ENCODE data around the gene RAB11FIP2. TPM values are rescaled to one million over a fixed set of nuclear protein-coding genes. Genes with fewer than 3 reads are reported as not detected.

Gene RAB11FIP2
- total RNA-seq, 1 donor from 2014 or later = 12.8 TPM

DNA sequence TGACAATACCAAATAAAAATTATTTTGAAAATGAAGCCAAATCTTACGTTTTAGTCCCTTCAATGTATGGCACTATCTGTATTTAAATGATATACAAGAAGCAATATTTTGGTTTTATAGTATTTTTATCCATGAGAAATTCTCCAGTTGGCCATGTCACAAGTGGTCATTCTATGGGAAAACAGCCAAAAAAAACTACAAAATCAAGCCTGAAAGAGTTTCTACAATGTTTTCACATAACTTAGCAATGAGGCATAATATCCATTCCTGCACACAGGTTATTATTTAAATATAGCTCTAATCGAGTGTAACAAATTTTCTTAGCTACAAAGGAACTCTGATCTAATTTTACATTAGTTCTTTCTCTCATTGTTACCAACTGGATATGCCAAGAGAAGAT is 5.4 kb downstream of the RAB11FIP2 start:
- DNase-seq (ENCODE audit: missing footprints) (no peak), ATAC-seq (no peak)
- intact Hi-C loops (cut with DNase I) = loop anchor here (10.0 kb wide), 2 partner anchors 293 to 667 kb away; partner anchors contain the start of gene PDZD8

- ATAC-seq (no peak), DNase-seq (ENCODE audit: missing footprints) (no peak)
- intact Hi-C loops (cut with DNase I) = no loop called here
Measured at GRCh38 chr10:118036281-118036875, 10.4 kb downstream of the RAB11FIP2 start.

- intact Hi-C loops (cut with DNase I) = no loop called here
- no peak for DNase-seq (ENCODE audit: missing footprints)
- peak; percentile 63 for ATAC-seq
Measured at GRCh38 chr10:118035354-118036005, 11.3 kb downstream of the RAB11FIP2 start.

DNA sequence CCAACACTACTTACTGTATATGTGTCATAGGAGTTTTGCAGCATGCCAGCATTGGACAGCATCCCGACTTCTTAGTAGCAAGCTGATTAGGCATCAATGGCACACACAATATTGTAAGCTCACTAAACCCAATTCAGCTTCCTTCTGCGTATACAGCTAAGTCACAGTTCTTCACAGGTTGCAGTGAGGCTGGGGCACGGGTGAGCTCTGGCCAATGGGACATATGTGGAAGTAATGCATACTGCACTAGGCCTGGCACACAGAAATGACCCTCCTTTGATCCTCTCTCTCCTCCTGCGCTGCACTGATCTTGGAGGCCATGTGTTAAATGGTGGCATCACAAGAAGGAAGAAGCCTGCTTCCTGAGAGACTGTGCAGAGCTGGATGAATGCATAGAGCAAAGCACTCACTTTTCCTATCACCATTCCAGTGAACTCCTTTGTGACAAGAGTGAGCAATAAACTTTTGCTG is 11.9 kb downstream of the RAB11FIP2 start:
- peak; percentile 72 for DNase-seq (ENCODE audit: missing footprints)
- ATAC-seq = peak; percentile 23
- intact Hi-C loops (cut with DNase I) = no loop called here

DNA sequence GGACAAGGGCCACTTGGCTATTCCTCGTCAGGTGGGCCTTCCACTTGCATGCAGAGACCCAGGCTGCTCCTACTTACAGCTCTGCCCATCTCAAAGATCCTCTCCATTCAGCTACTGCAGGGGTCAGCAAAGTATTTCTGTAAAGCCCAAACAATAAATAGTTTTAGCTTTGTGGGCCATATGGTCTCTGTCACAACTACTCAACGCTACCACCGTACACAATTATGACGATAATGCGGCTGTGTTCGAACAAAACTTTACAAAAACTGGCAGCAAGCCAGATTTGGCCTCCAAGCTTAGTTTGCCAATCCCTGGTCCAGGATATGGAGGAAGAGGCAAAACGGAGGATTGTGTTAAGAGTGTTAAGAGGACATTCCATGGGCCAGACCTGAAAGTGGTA is 12.8 kb downstream of the RAB11FIP2 start:
- intact Hi-C loops (cut with DNase I) = no loop called here
- no peak for ATAC-seq
- no peak for DNase-seq (ENCODE audit: missing footprints)

GRCh38 chr10:118032564-118032963 is 14.2 kb downstream of the RAB11FIP2 start:
- intact Hi-C loops (cut with DNase I) = no loop called here
- no peak for DNase-seq (ENCODE audit: missing footprints)
- no peak for ATAC-seq

DNA sequence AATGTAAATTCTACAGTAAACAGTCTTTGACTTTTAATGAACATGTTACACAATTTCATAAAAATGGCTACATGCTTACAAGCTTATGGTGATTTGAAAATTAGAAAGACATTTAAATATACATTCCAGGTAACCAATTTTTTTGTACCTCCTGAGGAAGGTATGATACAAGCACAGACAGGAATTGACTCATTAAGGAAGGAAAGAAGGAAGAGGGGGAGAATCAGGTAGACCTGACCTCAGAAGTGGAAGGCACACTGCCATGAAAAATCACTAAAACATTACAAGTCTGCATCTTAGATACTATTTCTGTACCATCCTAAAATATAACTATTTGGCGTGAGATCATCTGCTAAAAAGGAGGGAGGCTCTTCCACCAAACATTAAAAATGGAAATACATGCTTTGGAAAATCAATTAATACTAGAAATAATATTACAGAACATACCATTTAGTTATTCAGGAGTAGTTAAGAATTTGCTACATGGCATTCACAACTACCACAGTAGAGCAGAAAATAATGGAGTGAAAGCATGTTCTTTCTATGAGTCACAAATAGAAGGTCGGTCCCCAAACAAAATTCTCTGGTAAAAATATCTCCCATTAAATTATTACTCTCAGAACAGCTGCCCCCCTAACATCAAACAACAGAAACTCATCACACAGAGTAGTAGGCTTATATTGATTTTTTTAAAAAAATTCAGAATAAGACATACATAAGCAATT is 15.2 kb downstream of the RAB11FIP2 start:
- ATAC-seq (no peak), DNase-seq (ENCODE audit: missing footprints) (no peak)
- intact Hi-C loops (cut with DNase I) = no loop called here

GRCh38 chr10:118028619-118029018 is 18.1 kb downstream of the RAB11FIP2 start:
- intact Hi-C loops (cut with DNase I) = no loop called here
- DNase-seq (ENCODE audit: missing footprints) (no peak), ATAC-seq (no peak)

DNA sequence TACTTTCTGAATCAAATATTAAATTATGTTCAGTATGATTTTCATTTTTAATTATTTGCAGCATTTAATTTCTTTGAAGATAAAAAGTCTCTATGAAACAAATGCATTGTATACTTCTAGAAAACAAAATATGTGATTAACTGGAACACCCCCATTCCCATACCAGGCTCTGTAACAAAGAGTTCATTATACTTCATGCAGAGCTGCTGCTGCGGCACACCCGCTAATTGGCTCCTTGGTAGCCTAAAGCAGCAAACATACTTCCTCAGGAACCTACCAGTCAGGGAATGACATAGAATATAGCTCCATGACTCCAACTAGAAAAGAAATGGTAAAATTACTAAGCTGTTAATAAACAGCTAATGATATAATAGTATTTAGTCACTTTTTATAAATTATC is 19.3 kb downstream of the RAB11FIP2 start:
- DNase-seq (ENCODE audit: missing footprints) (no peak), ATAC-seq (no peak)
- intact Hi-C loops (cut with DNase I) = no loop called here

DNA sequence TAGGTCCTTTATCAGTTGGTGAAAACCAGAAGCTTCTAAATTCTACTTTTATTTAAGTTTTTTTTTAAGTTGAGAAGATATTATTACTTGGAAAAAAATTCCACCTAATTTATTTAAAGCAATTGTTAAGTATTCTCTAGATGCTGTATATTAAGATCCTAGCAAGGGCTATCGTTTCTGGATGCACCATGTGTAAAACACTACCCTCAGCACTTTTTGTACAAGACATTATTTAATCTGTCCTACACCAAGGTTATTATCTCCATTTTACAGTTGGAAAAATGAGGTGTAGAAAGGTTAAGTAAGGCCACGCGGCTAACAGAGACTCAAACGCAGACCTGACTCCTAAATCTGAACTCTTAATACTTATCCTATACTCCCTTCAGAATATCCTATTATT is 19.8 kb downstream of the RAB11FIP2 start:
- no peak for DNase-seq (ENCODE audit: missing footprints)
- intact Hi-C loops (cut with DNase I) = no loop called here
- no peak for ATAC-seq

DNA sequence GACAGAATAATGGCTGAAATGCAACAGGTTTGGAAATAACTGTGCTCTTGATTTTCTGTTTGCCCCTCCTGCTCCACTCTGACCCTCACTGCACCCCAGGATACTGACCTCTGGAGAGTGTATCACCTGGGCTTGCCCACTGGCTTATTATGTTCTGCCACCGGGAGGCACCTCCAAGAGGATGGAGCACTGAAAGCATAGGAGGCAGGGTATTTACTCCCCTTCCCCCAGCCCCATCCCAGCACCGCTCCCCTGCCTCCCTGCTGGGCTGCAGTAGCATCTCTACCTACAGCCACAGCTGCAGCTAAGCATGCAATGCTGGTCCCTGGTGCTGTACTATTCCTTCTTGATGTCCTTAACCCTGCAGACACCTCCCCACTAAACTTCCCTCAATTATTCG is 26.4 kb downstream of the RAB11FIP2 start:
- intact Hi-C loops (cut with DNase I) = no loop called here
- DNase-seq (ENCODE audit: missing footprints) (no peak), ATAC-seq (no peak)

DNA sequence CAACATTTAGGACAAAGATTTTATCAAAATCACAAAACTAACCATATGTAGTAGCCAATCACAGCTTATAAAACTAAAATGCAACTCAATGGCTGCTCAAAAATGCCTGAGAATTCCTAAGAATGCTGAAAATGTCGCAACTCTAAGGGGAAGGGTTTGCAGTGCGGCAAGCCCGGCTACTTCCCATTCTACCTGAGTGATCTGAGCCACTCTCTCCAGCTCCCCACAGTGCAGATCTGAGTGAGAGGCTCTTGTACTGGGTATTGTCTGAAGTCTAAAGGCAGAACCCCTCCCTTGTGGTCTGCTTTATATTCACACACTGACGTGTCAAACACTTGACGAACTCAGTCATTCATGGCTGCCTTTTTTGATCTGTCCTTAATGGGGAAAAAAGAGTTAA is 28.9 kb downstream of the RAB11FIP2 start:
- no peak for ATAC-seq
- DNase-seq (ENCODE audit: missing footprints) = no peak
- intact Hi-C loops (cut with DNase I) = no loop called here

DNA sequence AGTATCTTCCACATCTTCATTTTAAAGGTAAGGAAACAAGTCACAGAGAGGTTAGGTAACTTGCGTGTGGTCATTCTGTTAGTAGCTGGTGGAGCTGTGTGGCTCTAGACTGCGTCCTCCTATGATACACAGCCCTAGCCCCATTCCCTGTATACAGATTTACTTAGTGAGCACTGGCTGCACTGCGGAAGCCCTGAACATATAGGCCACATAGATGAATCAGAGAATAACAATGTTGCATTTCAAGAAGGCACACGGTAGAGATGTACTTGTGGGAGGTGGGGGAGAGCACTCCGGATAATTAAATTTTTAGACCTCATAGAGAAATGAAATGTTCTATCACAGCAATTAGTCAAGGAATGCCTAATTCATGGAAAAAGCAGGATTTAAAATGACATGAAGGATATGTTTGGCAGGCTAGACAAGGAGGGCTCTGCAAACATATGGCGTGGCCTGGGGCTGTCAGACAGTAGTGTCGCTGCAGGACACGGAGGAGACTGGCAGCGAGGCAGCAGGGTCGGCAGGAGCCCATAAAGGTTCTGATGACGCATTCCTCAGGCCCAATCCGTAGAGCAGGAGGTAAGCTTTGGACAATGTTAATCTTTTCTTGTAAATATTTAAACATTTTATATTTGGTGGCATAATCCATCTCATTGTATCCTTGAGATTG is 29.5 kb downstream of the RAB11FIP2 start:
- ATAC-seq (no peak), DNase-seq (ENCODE audit: missing footprints) (no peak)
- intact Hi-C loops (cut with DNase I) = no loop called here

DNA sequence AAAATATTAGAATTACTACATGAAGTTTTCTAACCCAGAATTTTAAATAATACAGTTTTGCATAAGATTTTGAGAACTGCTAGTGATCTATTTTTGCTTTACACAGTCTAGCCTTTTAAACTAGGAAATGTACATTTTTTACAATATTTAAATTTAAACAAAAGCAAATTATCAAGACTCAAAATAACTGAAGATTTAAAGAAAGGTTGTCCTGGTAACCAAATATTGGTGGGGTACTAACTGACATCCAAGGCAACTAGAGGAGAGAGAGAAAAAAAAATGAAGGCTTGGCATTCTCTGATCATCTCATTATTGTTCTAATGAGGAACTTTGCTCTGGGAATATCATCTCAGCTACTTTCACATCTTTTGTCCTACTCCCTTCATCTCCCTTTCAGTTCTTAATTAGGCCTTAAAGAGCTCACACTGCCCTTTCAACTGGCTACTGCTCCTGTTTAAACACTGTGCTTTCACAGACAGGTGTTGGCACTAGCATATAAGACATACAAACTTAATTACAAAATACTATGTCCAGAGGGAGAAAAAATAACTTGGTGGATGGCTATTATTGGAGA is 33.7 kb downstream of the RAB11FIP2 start:
- DNase-seq (ENCODE audit: missing footprints) (no peak), ATAC-seq (no peak)
- intact Hi-C loops (cut with DNase I) = no loop called here

DNA sequence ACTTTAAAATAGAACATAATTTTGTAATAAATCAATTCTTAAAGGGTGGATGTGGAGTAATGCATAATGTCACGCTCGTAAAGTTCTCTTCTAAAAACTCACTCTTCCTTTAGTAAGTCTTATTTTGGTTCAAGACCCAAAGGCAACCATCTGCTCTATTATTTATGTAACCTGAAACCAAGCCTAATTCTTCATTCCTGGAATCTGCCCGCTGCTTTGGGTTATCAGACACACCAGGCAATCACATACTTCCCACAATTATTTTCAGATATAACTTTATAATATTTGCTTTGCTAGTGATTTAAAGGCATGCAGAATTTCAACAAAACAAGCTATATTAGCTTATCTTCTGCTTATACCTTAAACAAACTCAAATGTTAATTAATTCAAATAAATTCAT is 39.0 kb downstream of the RAB11FIP2 start:
- ATAC-seq = no peak
- intact Hi-C loops (cut with DNase I) = no loop called here
- DNase-seq (ENCODE audit: missing footprints) = no peak

DNA sequence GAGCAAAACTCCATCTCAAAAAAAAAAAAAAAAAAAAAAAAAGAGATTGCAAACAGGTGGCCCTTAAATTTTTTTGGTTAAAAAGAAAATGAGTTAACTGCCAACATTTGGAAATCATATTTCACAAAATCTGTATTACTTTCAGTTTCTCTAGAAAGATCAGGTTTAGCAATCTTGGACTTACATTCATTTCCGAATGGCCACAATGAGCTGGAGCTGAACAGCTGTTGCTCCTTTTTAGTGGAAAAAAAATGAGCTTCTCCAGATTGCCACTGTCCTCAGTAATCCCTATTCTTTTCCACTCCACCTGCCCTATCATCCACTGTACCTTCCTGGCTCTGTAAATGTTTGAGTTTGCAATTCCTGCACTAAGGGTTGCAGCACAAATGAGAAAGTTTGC is 43.6 kb downstream of the RAB11FIP2 start:
- DNase-seq (ENCODE audit: missing footprints) = no peak
- intact Hi-C loops (cut with DNase I) = no loop called here
- ATAC-seq = no peak

- DNase-seq (ENCODE audit: missing footprints) (no peak), ATAC-seq (no peak)
- intact Hi-C loops (cut with DNase I) = no loop called here
Measured at GRCh38 chr10:118002581-118002980, 44.2 kb downstream of the RAB11FIP2 start.

DNA sequence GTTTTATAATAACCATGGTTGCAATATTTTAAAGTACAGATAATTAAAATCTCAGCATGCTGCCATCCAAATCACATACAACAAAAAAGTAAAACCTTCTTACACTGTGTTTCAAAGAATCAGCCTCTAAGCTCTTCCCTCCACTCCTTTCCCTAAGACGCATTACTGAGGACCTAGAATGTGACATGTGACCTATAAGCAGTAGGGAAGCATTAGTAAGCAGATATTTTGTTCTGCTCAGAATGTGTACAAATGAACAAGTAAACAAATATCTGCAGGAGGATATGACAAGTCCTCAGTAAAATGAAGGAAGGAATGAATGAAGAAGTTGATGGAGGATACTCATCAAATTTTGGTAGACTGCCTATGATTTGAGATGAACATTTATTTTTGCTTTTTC is 49.1 kb downstream of the RAB11FIP2 start:
- ATAC-seq (no peak), DNase-seq (ENCODE audit: missing footprints) (no peak)
- intact Hi-C loops (cut with DNase I) = no loop called here

- intact Hi-C loops (cut with DNase I) = no loop called here
- DNase-seq (ENCODE audit: missing footprints) = no peak
- no peak for ATAC-seq
Measured at GRCh38 chr10:117996709-117997108, 50.0 kb downstream of the RAB11FIP2 start.
